GM11168 (cell line): ENCODE results near the gene BTBD18.

Source experiments
- in situ Hi-C: fragments of 300-500 bp; cut with MboI; formaldehyde crosslinking; loops from one replicate; pipeline ENCODE4 v1.12.0; 2022; ENCODE audit warnings: low sequenced_read_pairs; ENCODE audit not compliant: unreplicated experiment

Gene BTBD18, protein sequence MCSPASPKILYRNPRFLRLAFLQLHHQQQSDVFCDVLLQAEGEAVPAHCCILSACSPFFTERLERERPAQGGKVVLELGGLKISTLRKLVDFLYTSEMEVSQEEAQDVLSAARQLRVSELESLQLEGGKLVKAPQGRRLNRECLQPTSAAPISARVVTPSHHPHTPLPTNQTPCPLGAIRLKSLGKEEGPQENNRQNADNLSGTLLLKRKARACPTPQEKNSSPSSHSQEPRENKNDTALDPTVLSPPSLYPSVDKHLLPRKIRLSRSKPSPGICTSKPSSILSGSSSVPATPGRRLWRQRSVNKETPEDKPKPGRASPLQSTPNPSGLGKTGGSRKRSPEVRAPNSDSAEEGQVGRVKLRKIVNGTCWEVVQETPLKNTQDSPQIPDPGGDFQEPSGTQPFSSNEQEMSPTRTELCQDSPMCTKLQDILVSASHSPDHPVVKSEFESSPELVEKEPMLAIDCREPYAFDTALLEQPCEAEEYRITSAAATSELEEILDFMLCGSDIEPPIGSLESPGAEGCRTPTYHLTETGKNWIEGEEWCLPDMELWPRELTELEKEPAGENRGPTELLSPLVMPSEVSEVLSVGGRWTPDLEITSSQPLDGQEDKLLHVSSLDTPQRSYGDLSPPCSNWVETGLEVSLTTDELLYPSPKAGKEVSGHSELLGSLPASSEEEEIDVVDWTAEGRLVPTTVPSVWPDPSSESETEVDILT

DNA sequence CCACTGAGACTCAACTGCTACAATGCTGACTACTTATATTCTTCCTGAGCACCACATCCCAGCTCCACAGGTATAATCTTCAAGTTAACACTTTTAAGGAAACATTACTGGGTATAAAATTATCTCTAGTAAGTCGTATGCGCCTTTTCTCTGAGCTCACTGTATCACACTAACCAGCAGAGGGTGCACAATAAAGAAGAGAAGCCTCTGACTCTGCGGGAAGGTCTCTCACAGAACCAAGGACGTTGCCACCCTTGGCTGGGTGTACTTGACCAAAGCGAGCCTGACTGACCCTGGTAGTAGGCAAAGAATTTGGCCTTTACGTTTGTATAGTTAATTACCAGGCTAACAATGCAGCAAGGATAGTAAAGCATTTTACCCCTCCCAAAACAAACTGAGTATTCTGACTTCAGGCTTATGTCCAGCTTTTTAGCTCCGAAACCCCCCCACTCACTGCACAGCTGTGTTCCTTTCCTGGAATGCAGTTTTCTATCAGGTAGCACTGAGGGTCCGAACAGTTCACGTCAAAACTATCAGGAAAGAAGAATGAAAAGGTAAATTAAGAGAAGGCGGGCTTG lies at the start of gene BTBD18:
Gene BTBD18 (minus strand): TSS at position 144 of the 578 bp plus-strand sequence. CDS start 631 bp downstream, outside the sequence.
- in situ Hi-C loops = no loop called here

GRCh38 chr11:57801183-57801485 lies 49.5 kb upstream of the BTBD18 start:
- in situ Hi-C loops = loop anchor here (5.0 kb wide), 1 partner anchor 54 kb away; no protein-coding TSS in a partner anchor

- in situ Hi-C loops = loop anchor here (5.0 kb wide), 1 partner anchor 53 kb away; no protein-coding TSS in a partner anchor
Observed at GRCh38 chr11:57800444-57801182, 49.0 kb upstream of the BTBD18 start.

GRCh38 chr11:57798905-57799559 lies 47.4 kb upstream of the BTBD18 start:
- in situ Hi-C loops = no loop called here

- in situ Hi-C loops = no loop called here
Observed at GRCh38 chr11:57793351-57794115, 41.9 kb upstream of the BTBD18 start.

DNA sequence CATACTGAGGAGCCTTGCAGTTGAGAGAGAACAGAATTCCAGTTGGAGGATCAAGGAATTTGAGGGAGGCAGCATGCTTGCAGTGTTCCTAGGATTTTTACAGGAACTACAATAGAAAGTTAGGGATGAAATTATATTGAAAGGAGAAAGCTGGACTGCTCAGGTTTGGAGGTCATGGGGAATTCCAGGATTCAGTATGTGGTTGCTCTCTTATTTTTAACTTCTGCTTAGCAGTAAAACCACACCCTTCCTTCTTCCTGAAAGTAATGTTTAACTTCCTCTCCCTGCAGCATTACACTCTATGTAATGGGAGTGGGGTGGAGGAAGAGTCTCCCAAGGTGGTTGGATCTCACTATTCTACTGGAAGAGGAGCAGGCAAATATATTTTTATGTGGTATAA lies 41.3 kb upstream of the BTBD18 start:
- in situ Hi-C loops = no loop called here

GRCh38 chr11:57792060-57792541 lies 40.5 kb upstream of the BTBD18 start:
- in situ Hi-C loops = no loop called here

DNA sequence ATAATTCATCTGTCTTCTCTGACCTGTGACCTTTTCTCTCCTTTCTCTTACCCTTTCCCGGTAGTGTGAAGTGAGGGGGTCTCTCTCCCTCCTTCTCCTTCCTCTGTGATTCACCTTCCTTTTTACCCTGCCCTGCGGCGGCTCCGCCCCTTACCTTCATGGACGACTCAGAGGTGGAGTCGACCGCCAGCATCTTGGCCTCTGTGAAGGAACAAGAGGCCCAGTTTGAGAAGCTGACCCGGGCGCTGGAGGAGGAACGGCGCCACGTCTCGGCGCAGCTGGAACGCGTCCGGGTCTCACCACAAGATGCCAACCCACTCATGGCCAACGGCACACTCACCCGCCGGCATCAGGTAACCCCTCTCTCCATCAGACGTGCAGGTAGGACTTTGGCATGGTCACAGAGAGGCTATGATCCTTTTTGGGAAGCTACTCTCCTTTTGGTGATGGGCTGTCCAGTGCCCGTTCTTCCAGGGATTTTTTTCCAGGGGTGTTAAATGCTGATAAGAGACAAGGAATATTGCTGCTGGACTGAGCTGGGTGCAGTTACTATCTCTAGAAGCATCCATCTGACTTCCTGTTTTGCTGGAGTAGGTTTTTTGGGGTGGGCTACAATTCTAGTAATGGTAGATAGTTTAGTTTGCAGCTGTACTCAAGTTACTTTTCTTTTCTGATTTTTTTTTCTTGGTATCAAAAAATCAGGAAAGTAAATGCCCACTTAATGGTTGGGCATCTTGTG lies 39.9 kb upstream of the BTBD18 start:
- in situ Hi-C loops = no loop called here

GRCh38 chr11:57788703-57789088 lies 37.1 kb upstream of the BTBD18 start:
- in situ Hi-C loops = no loop called here

- in situ Hi-C loops = no loop called here
Observed at GRCh38 chr11:57787920-57788702, 36.5 kb upstream of the BTBD18 start.

- in situ Hi-C loops = no loop called here
Observed at GRCh38 chr11:57787006-57787604, 35.5 kb upstream of the BTBD18 start.

DNA sequence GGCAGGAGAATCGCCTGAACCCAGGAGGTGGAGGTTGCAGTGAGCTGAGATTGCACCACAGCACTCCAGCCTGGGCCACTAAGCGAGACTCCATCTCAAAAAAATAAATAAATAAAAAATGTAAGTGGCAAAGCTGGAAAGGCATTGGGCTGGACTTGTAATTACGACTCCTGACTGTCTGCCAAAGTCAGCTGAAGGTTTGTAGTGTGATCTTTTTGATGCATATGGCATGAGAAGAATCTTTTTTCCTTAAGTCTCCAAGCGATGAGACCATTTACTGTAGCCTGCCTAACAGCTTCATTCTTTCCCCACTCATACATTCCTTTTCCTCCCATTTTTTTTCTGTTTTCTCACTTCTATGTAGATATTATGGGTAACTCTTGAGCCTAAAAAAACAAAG lies 34.8 kb upstream of the BTBD18 start:
- in situ Hi-C loops = no loop called here

DNA sequence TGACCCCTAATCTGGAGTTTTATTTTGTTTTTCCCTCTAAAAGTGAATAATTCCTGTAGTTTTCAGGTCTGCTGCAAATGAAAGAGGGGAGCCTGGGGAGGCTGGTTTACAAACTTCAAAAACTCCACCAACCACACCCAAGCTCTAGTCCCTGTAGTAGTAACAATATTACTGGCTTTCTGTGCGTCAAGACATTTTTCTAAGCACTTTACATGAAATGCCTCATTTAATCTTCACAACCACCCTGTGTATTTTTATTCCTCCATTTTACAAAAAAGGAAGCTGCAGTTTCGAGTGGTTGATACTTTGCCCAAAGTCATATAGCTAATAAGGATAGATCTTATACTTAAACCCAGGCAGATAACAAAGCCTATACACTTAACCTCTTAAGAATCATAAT lies 33.5 kb upstream of the BTBD18 start:
- in situ Hi-C loops = no loop called here

- in situ Hi-C loops = no loop called here
Observed at GRCh38 chr11:57781529-57781943, 29.9 kb upstream of the BTBD18 start.

- in situ Hi-C loops = no loop called here
Observed at GRCh38 chr11:57779276-57779675, 27.7 kb upstream of the BTBD18 start.

DNA sequence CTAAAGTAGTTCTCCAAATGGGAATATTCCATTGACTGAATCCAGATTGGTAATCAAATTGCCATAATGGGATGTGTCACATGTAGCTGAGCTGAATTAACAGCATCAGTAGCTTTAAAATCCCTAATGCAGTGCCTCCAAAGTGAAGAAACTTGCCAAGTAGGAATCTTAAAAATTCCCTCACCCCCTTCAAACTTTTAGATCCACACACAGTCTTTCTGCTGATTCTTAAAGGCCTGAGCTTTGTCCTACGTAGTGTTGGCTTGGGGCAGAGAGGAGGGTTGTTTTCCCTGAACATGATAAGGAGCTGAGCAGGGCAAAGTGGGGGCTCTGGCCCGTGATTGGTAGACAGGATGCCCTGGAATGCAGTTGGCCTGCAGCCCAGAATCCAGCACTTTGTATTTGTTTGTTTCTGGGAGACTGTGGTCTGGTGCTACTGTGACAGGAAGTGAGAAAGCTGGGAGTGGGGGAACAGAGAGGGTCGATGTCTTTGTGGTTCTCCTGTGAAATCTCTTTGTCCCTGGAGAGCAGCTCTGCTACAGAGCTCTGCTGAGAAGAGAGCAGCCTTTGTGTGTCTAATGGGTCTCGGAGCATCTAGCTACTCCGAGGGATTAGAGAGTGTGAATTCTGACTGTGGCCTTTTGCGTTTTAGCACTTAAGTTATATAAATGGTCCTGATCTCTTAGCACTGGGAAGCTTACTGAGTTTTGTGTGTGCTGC lies 26.9 kb upstream of the BTBD18 start:
- in situ Hi-C loops = no loop called here

DNA sequence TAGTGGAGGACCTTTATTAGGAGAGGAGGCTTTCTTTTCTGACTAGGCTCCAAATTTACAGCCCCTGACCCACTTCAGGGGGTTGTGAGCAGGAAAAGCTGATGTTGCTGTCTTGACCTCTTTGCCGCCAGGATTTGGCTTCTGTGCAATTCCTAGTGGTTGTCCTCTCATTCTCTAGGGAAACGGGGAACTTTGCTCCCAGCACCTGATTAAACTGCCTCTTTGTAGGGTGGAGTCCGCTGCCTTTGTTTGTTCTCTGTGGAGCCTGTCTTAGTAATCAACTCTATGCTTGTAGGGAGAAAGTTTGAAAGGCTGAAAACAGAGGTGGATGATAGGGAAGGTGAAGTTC lies 26.3 kb upstream of the BTBD18 start:
- in situ Hi-C loops = no loop called here
